ENCODE data around the gene WDR7.

- no peak for TF ChIP-seq REST (IDR thresholded peaks at IDR 0.05; ENCODE audit: low read depth)
- no peak for TF ChIP-seq EP300 (IDR thresholded peaks at IDR 0.05; ENCODE audit: borderline replicate concordance)
Observed at GRCh38 chr18:56647071-56647470, 4.1 kb upstream of the WDR7 start.
